Peyer's patch (tissue), 4 donors: ENCODE results near the gene ATG9A.

Experiments used
- CTCF ChIP-seq, 6 experiments: fragments of 450-650 bp in 4 of 6; fragments of 200-600 bp in 2 of 6; sonication (generic) in 1 of 6; IDR thresholded peaks; one replicate each; pipeline ENCODE4 v1.5.1; 2017 to 2019; ENCODE audit warnings: antibody characterized with exemption in 6 of 6, mild to moderate bottlenecking in 3 of 6, moderate library complexity in 1 of 6
- POLR2A ChIP-seq, 2 donors: fragments of 450-650 bp; IDR thresholded peaks; one replicate each; pipeline ENCODE4 v1.5.1; 2017; ENCODE audit warnings: antibody characterized with exemption in 2 of 2, mild to moderate bottlenecking in 2 of 2, moderate library complexity in 2 of 2

GRCh38 chr2:219180961-219181360 is 48.5 kb downstream of the ATG9A start:
- no peak for TF ChIP-seq CTCF (IDR thresholded peaks at IDR 0.05)
- no peak for TF ChIP-seq POLR2A (IDR thresholded peaks at IDR 0.05)
